GM12872 (cell line): ENCODE data around the gene GNL3.

Experiments
- TF ChIP-seq, protein P1 (sequence below): IDR thresholded peaks from 3 replicates; pipeline ENCODE4 v1.5.1; 2011; ENCODE audit warnings: low read depth, mild to moderate bottlenecking, low read length, moderate library complexity; ENCODE audit not compliant: insufficient read depth

The GNL3 gene

DNA sequence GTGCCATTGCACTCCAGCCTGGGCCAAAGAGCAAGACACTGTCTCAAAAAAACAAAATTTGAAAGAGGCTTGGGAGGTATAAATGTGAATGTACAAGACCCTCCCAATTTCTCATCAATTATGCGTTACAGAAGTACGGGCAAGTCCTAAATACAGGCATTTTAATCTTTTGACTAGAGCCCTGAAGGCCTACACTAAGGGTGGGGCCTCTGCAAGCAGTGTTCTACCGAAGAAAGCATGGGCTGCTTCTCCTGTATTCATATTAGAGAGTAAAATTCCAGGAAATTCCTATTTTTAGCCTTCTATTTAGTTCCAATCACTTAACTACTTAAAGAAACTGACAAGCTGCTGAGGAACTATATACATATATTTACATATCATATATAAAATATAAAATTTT is 25.8 kb upstream of the GNL3 start:
- TF ChIP-seq, protein P1, sequence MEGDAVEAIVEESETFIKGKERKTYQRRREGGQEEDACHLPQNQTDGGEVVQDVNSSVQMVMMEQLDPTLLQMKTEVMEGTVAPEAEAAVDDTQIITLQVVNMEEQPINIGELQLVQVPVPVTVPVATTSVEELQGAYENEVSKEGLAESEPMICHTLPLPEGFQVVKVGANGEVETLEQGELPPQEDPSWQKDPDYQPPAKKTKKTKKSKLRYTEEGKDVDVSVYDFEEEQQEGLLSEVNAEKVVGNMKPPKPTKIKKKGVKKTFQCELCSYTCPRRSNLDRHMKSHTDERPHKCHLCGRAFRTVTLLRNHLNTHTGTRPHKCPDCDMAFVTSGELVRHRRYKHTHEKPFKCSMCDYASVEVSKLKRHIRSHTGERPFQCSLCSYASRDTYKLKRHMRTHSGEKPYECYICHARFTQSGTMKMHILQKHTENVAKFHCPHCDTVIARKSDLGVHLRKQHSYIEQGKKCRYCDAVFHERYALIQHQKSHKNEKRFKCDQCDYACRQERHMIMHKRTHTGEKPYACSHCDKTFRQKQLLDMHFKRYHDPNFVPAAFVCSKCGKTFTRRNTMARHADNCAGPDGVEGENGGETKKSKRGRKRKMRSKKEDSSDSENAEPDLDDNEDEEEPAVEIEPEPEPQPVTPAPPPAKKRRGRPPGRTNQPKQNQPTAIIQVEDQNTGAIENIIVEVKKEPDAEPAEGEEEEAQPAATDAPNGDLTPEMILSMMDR: no peak

DNA sequence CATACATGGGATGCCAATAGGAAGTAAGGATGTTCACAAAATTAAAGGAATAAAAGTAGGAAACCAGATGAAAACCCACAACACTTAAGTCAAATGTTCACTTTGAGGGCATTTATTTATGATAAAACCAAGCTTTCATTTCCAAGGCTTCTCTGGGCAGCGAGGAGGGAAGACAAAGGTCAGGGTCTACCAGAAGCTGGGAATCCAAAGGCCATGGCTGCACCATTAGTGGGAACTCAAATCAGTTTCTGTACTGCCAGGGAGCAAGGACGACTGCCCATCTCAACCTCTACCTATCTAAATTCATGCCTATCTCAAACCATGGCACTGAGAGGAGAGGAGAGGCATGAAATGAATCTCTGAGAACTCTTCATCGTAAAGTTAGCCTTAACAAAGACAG is 22.7 kb upstream of the GNL3 start:
- TF ChIP-seq, protein P1: no peak

DNA sequence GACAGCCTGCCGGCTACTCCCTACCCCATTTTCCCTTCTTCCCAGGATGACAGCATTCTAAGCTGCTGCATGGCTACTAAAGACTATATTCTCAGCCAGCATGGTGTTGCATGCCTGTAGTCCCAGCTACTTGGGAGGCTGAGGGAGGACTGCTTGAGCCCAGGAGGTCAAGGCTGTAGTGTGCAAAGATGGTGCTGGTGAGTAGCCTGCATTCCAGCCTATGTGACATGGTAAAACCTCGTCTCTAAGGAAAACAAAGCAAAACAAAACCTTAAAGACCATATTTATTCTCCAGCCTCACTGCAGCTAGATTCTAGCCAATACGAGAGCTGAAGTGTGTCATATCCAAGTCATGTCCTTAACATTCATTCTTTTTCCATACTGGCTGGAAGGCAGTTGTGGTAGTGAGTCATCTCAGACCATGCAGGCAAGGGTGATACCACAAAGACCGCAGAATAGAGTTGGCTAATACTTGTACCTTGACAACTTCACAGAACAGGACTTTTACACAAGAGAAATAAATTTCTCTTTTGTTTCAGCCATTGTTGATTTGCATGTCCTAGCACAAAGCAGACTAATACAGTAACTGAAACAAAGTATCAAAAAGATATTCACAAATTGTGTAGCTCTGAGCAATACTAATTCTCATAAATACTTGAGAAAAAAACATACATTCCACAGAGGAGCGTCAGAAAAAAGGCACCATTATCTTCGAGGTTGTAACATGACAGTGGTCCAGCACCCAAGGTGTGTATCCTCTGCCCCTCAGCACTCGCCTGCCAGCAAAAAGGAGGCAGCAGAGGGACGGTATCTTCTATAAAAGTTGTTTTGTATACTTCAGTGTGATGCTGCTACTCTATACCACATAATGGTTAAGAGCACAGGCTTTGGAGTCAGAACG is 15.0 kb upstream of the GNL3 start:
- TF ChIP-seq, protein P1: no peak

DNA sequence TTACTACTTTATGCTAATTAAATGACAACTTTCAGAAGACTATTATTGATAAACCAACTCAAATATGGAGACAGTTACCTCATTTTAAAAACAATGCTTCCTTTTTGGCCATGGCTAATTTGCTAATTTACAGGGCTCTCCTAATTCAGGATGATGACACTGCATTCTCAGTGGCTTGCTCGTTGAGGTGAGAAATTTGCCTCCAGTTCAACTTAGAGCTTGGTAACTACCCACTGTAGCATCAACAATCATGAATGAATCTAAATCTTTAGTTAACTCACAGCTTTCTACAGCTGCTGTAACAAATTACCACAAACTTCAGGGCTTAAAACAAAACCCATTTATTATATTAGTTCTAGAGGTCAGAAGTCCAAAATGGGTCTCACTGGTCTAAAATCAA is 14.2 kb upstream of the GNL3 start:
- TF ChIP-seq, protein P1: no peak

DNA sequence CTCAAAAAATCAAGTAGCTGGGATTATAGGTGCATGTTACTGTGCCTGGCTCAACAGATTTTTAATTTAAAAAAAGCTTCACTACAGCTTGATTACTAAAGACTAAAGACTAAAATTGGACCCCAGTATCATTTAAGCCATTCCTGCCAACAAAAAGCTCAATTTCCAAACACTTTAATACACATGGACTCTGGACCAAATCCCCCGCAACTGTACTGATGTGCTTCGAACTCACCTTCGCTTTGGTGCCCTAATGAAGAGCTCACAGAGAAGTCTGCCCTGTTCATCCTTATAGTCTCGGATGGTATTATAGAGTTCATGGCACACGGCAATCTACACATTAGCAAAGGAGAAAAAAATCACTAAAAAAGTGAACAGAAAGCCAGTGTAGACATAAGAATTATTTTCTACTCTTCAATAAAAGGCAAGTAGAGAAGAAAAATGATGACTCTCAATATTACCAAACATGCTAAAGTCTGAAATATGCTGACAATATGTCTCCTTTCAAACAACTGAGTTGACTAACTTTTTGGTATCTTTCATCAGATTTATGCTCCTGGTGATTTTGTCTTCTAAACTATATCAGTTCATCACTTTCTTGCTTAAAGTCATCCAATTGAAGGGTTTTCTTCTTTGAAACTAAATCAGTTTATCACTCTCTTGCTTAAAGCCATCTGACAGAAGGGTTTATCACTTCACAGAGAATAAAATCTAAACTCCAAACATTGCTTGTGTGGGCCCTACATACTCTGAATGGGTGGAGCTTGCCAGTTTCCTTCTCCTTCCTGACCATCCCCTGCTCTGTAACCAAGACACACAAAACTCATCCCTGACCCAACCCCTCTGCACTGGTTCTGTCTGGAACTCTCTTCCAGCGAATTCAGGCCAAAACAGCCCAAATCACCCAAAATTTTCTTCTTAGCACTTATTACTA is 7.3 kb upstream of the GNL3 start:
- TF ChIP-seq, protein P1: no peak

DNA sequence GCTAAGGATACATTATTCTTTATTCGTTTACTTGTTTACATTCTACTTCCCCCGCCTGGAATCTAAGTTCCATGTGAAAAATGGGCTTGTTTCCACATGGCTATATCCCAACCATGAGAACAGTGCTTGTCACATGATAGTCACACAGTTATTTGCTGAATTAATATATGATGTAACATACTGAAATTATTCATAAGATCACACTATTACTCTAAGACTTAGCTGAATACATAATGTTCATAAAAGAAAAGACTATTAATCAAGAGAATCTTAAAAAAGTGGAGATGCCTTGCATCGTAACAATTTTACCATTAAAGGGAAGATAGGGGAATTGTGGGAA is 6.7 kb upstream of the GNL3 start:
- TF ChIP-seq, protein P1: no peak

DNA sequence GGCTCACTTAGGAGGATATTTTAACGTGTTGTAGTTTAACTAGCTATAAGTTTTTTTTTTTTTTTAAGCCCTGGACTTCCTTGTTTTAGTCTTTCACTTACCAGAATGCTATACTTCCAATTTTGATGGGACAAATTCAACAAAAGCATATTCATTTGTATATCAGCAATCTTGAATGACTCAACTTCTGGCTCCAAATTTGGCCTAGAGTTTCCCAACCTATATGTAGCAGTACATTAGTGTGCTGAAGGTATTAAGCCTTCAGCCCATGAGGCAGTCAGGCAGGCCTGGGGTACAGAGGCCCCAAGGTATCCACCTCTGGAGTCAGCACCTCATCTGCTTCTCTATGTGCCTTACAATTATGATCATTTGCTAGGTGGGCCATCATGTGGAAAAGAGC is 6.0 kb upstream of the GNL3 start:
- TF ChIP-seq, protein P1: no peak
